NCI-H1930 (cell line): ENCODE results near the gene FRMD5.
"Not testable (repeated sequence)": the region's sequence is repeated elsewhere in the genome, so short reads cannot be mapped to it uniquely, and the experiment has no call there.

Source experiments
- DNase-seq, 2 experiments: peaks; one replicate each; lab custom pipeline; 2025; lab: John Stamatoyannopoulos, UW

Gene FRMD5

GRCh38 chr15:44195151-44195740 is at the start of gene FRMD5:
TSS of gene FRMD5 (minus strand) at chr15:44195271.
- peak; percentile 94 to 96 for DNase-seq

DNA sequence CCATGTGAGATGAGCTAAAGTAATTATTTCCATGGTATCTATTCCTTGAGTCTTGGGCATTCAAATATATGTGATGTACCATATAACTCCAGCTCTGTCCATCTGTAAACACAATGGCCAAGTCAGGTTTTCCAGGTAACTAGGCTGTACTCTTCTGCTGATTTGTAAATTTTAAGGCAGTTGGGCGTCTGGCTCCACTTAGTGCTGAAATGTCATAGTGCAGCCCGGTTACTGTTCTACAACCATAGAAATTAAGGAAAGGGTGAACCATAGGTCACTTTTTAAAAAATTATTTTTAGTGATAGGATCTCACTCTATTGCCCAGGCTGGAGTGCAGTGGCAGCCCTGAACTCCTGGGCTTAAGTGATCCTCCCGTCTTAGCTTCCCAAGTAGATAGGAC is 48.8 kb upstream of the FRMD5 start:
- no peak for DNase-seq

- DNase-seq: no peak
Observed at GRCh38 chr15:44243141-44243540, 48.1 kb upstream of the FRMD5 start.

GRCh38 chr15:44231842-44232241 is 36.8 kb upstream of the FRMD5 start:
- no peak for DNase-seq

DNA sequence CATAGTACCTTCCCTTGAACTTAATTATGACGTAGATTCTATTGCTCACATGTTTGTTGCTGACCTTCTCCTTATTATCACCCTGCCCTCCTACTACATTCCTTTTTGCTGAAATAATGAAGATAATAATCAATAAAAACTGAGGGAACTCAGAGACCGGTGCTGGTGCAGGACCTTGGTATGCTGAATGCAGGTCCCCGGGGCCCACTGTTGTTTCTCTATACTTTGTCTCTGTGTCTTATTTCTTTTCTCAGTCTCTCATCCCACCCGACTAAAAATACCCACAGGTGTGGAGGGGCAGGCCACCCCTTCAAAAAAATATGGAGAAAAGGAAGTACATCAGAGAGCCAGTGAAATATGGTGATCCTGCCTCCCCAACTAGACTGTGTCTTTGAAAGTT is 34.2 kb upstream of the FRMD5 start:
- not testable (repeated sequence) for DNase-seq

GRCh38 chr15:44227584-44227983 is 32.5 kb upstream of the FRMD5 start:
- no peak for DNase-seq

DNA sequence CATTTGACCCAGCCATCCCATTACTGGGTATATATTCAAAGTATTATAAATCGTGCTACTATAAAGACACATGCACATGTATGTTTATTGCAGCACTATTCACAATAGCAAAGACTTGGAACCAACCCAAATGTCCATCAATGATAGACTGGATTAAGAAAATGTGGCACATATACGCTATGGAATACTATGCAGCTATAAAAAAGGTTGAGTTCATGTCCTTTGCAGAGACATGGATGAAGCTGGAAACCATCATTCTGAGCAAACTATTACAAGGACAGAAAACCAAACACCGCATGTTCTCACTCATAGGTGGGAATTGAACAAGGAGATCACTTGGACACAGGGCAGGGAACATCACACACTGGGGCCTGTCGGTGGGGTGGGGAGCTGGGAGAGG is 31.9 kb upstream of the FRMD5 start:
- DNase-seq: not testable (repeated sequence)

GRCh38 chr15:44222478-44222877 is 27.4 kb upstream of the FRMD5 start:
- DNase-seq: no peak

DNA sequence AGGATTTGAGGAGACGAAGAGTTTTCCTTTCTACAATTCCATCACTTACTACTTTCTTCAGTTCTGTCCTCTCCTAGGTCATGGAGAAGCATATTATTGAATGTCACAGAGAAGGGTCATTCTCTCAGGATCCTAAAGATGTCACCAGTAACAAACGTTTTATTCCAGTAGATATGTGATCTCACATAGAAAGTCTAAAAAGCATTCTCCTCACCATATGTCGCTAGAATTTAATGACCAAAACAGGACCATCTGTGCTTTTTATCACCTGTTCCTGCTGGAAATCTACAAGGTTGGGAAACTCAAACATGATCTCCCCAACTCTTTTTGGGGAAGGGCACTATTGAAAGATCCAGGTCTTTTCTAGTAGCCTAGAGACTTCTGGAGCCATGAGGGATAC is 24.0 kb upstream of the FRMD5 start:
- DNase-seq: no peak

GRCh38 chr15:44216958-44217357 is 21.9 kb upstream of the FRMD5 start:
- no peak for DNase-seq

DNA sequence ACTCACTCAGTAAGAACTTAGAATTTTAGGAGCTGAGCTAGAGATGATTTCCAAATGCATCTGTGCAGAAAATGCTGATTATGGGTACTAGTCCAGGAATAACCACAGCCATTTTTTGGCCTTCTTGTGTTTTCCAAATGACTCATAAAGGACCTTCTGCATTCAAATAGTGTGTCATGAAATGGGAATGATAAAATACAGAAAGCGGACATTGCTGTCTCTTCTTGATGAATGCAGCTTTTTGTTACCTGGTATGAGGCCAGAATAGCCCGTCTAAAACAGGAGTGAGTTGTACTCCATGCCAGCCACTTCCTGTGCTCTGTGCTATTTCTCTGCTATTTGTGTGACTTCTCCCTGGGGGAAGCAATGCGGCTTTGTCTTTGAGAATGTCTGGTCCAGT is 20.5 kb upstream of the FRMD5 start:
- no peak for DNase-seq

DNA sequence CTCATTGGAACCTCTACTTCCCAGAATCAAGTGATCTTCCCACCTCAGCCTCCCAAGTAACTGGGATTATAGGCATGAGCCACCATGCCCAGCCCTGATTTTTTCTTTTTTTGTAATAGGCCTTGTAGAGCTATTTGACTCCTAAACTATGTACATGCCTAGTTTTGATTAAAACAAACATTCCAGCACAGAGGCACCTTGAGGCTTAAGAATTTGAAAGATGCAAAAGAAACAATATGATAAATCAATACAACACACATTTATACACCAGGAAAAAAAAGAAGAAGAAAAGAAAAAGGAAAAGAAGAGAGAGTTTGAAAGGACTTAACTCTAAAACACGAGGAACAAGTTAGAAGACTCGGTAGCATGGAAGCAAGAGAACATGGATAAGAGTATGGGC is 13.9 kb upstream of the FRMD5 start:
- DNase-seq: no peak

GRCh38 chr15:44207643-44208042 is 12.6 kb upstream of the FRMD5 start:
- DNase-seq: no peak

- DNase-seq: no peak
Observed at GRCh38 chr15:44199393-44199792, 4.3 kb upstream of the FRMD5 start.

DNA sequence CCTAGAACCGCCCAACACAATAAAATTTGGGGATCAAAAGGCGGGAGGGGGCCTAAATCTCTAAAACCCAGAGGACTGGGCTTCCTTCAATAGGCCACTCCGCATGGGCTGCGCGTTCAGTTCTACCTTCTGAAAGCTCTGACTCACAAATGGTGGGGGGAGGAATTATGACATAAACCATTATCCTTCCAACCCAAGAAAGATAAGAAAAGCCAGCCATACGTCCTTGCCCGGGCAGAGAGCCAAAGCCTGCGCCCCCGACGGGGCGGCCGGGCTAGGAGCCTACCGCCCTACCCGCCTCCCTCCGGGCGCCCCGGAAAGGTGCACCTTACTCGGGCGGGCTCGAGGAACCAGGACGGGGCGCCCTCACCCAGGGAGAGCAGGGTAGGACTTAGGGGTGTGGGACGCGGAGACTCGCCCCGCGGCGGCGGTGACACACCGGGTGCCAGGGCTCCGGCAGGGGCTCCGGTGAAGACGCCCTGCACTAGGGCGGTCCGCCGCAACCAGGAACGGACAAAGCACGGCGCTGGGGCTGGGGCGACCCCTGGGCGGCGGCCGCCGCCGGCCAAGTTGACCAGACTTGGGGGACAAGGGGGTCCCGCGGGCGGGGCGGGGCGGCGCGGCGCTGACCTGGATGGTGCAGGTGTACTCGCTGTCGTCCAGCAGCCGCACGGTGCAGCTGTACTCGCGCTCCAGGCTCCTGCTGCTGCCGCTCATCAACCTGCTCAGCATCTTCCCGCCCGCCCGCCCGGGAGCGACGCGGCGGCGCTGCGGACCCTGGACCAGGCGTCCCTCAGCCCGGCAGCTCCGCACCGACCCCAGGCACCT is 534 bp downstream of the FRMD5 start:
- DNase-seq: no peak

GRCh38 chr15:44193651-44194322 is 1.3 kb downstream of the FRMD5 start:
- no peak for DNase-seq

DNA sequence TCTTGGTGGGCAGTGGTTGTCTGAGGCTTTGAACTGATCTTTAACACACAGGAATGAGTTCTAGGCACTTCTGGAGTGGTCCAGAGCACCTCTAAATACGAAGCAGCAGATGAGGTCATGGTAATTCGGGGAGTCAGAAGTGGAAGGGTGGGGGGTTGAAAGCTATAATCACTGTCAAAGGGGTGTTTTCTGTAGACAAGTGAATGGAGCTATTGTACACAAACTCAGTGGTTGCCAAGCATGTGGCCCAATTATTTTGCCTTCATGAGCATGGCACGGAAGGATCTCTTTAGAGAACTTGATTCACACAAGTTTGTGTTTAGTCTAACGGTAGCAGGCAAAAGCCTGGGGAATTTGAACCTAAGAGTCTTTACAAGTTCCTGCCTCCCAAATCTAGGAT is 6.3 kb downstream of the FRMD5 start:
- DNase-seq: no peak

DNA sequence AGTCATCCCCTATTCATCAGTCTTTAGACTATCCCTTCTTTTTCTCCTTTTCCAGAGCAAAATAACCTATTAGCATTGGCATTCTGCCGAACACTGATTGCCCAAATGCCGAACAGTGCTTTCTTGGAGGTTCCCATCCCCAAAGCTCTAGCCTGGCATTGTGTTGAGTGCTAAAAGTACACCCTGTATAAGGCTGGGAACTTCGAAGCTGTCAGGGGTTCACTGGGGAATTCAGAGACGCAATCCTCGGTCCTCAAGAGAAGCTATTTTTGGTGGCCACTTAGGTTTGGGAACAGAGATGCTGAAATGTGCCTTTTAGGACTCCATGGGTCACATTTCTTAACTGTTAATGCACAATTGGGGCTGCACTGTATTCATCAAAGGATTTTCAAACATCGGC is 8.4 kb downstream of the FRMD5 start:
- DNase-seq: no peak

DNA sequence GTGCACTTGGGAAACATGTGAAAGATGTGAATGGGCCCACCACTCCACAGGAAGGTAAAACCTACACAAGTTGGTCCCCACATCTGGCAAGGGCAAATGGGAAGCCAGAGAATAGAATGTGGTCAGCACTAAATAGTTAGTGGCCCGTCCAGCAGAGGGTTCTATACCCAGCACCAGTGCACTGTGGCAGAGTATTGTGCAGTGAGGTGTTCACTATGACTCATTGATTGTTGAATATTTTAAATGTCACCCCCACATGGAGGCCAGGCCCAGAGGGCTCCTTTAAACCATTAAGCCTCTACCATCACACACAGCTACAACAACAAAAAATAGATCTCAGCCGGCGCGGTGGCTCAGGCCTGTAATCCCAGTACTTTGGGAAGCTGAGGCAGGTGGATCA is 11.7 kb downstream of the FRMD5 start:
- no peak for DNase-seq

- DNase-seq: no peak
Observed at GRCh38 chr15:44181410-44181809, 13.7 kb downstream of the FRMD5 start.

DNA sequence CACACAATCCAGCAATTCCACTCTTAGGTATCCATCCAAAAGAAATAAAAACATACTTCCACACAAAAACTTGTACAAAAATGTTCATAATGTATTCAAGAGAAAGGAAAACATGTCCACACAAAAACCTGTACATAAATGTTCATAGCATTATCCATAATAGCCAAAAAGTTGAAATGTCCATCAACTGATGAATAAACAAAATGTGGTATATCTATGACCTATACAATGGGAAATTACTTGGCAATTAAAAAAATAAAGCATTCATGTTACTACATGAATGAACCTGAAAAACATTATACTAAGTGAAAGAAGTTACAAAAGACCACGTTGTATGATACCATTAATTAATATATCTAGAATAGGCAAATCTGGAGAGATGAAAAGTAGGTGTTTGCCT is 17.9 kb downstream of the FRMD5 start:
- DNase-seq: no peak

- no peak for DNase-seq
Observed at GRCh38 chr15:44173813-44174212, 21.3 kb downstream of the FRMD5 start.

GRCh38 chr15:44163370-44163769 is 31.7 kb downstream of the FRMD5 start:
- DNase-seq: no peak
